HCT116 (cell line): ENCODE results near the gene ERC2. TPM values are rescaled to one million over a fixed set of nuclear protein-coding genes. Genes with fewer than 3 reads are reported as not detected.

ENCODE experiments used
- ATAC-seq: fragments of 200-7000 bp; cut with Tn5 transposase; 2 replicates; pipeline ENCODE4 v1.9.1; 2020; ENCODE audit warnings: mild to moderate bottlenecking, moderate library complexity
- BruUV-seq: library from RNA; stranded (reverse); fragments of 400-500 nt; replicated peaks from 2 replicates; lab custom pipeline; 2021; lab: Mats Ljungman, UMichigan
- CTCF ChIA-PET: fragments of 300-600 bp; sonication (Branson Sonifier 250); formaldehyde crosslinking; loops from one replicate; lab custom pipeline; 2021; ENCODE audit warnings: antibody characterized with exemption; lab: Charles Lee
- POLR2A ChIA-PET: fragments of 300-600, 350-600 bp; sonication (Branson Sonifier 250); formaldehyde crosslinking; loops from one replicate; lab custom pipeline; 2021; ENCODE audit warnings: antibody characterized with exemption; lab: Charles Lee
- RAD21 ChIA-PET, 2 experiments: fragments of 300-600 bp; sonication (Branson Sonifier 250); formaldehyde crosslinking; loops; one replicate each; lab custom pipeline; 2023; ENCODE audit warnings: low total read pairs in 2 of 2; ENCODE audit not compliant: uncharacterized antibody in 2 of 2, unreplicated experiment in 2 of 2, low non-redundant PET in 1 of 2; lab: Charles Lee
- DNase-seq: peaks from one replicate; pipeline ENCODE4 v3.0.0-alpha.2; 2010; ENCODE audit warnings: low read depth, low spot score
- H2AFZ ChIP-seq: fragments of 200-600 bp; shearing (Covaris generic), sonication (generic); 2 replicates; pipeline ENCODE4 v1.6.1; 2017; ENCODE audit warnings: low read depth, mixed run types, mixed read lengths, antibody characterized with exemption, low read length; ENCODE audit not compliant: poor library complexity, severe bottlenecking
- H3K27ac ChIP-seq: 2 replicates; pipeline ENCODE4 v1.5.1; 2012; ENCODE audit warnings: low read depth, low read length
- H3K27me3 ChIP-seq: fragments of 200-600 bp; sonication (generic); 2 replicates; pipeline ENCODE4 v1.6.1; 2016; ENCODE audit warnings: mixed run types, low read length, mixed read lengths; ENCODE audit not compliant: insufficient read depth
- H3K36me3 ChIP-seq, 2 experiments: fragments of 200-500 bp in 1 of 2; fragments of 200-600 bp in 1 of 2; sonication (Bioruptor generic) in 1 of 2; sonication (generic) in 1 of 2; 2 replicates each; pipeline versions ENCODE4 v1.5.1 to v1.6.1; 2014 to 2016; ENCODE audit warnings: low read length in 2 of 2, inconsistent platforms in 1 of 2, mixed read lengths in 1 of 2, mixed run types in 1 of 2; ENCODE audit not compliant: insufficient read depth in 2 of 2, control insufficient read depth in 1 of 2
- H3K4me1 ChIP-seq, 2 experiments: fragments of 200-600 bp in 1 of 2; sonication (generic) in 1 of 2; 2 replicates each; pipeline versions ENCODE4 v1.5.1 to v1.6.1; 2012 to 2017; ENCODE audit warnings: low read length in 2 of 2, inconsistent platforms in 1 of 2, mild to moderate bottlenecking in 1 of 2, mixed read lengths in 1 of 2, mixed run types in 1 of 2, moderate library complexity in 1 of 2; ENCODE audit not compliant: insufficient read depth in 2 of 2, control insufficient read depth in 1 of 2
- H3K4me2 ChIP-seq: fragments of 200-600 bp; sonication (generic); 2 replicates; pipeline ENCODE4 v1.6.1; 2017; ENCODE audit warnings: mixed run types, low read length, mixed read lengths
- H3K4me3 ChIP-seq, 2 experiments: fragments of 200-600 bp in 1 of 2; sonication (generic) in 1 of 2; replicated peaks in 1 of 2; 2 replicates each; pipeline ENCODE4 v1.5.1; 2011 to 2016; ENCODE audit warnings: low read length in 2 of 2, control low read depth in 1 of 2, low read depth in 1 of 2, mild to moderate bottlenecking in 1 of 2, mixed read lengths in 1 of 2, mixed run types in 1 of 2
- H3K79me2 ChIP-seq: fragments of 200-600 bp; sonication (generic); 2 replicates; pipeline ENCODE4 v1.6.1; 2017; ENCODE audit warnings: mild to moderate bottlenecking, mixed run types, low read length, moderate library complexity, mixed read lengths; ENCODE audit not compliant: insufficient read depth
- H3K9ac ChIP-seq: fragments of 200-600 bp; sonication (generic); 2 replicates; pipeline ENCODE4 v1.6.1; 2016; ENCODE audit warnings: low read length, mixed read lengths
- H3K9me2 ChIP-seq: fragments of 200-600 bp; sonication (generic), shearing (Covaris generic); 2 replicates; pipeline ENCODE4 v1.6.1; 2017; ENCODE audit warnings: mixed run types, mild to moderate bottlenecking, moderate library complexity; ENCODE audit not compliant: insufficient read depth
- H3K9me3 ChIP-seq, 2 experiments: fragments of 200-500 bp in 1 of 2; fragments of 200-600 bp in 1 of 2; sonication (Bioruptor generic) in 1 of 2; sonication (generic) in 1 of 2; 2 replicates each; pipeline ENCODE4 v1.6.1; 2014 to 2017; ENCODE audit warnings: low read length in 2 of 2, mixed read lengths in 2 of 2, inconsistent platforms in 1 of 2, low read depth in 1 of 2, mild to moderate bottlenecking in 1 of 2, mixed run types in 1 of 2, moderate library complexity in 1 of 2; ENCODE audit not compliant: control insufficient read depth in 1 of 2, insufficient read depth in 1 of 2
- H4K20me1 ChIP-seq: fragments of 200-600 bp; sonication (generic), shearing (Covaris generic); 2 replicates; pipeline ENCODE4 v1.6.1; 2017; ENCODE audit warnings: mixed run types, mild to moderate bottlenecking, moderate library complexity; ENCODE audit not compliant: insufficient read depth
- ATF3 ChIP-seq: IDR thresholded peaks from 2 replicates; pipeline ENCODE4 v1.6.1; 2012
- CBX3 ChIP-seq: IDR thresholded peaks from 2 replicates; pipeline ENCODE4 v1.6.1; 2012; ENCODE audit warnings: low read depth
- CEBPB ChIP-seq: IDR thresholded peaks from 2 replicates; pipeline ENCODE4 v1.6.1; 2012; ENCODE audit warnings: low read depth
- CTCF ChIP-seq, 3 experiments: fragments of 200-600 bp in 1 of 3; sonication (generic) in 1 of 3; IDR thresholded peaks in 2 of 3; conservative IDR thresholded peaks in 1 of 3; 2 replicates each; pipeline ENCODE4 v1.5.1; 2012 to 2017; ENCODE audit warnings: low read depth in 2 of 3, low read length in 2 of 3, antibody characterized with exemption in 1 of 3, borderline replicate concordance in 1 of 3, control low read depth in 1 of 3, mild to moderate bottlenecking in 1 of 3, mixed read lengths in 1 of 3, mixed run types in 1 of 3, moderate library complexity in 1 of 3; ENCODE audit not compliant: insufficient read depth in 1 of 3
- EGR1 ChIP-seq: IDR thresholded peaks from 2 replicates; pipeline ENCODE4 v1.6.1; 2012; ENCODE audit warnings: low read depth
- ELF1 ChIP-seq: IDR thresholded peaks from 2 replicates; pipeline ENCODE4 v1.6.1; 2012; ENCODE audit warnings: low read depth, borderline replicate concordance
- EZH2 ChIP-seq: fragments of 200-600 bp; sonication (generic); IDR thresholded peaks from 2 replicates; pipeline ENCODE4 v1.6.1; 2017; ENCODE audit warnings: antibody characterized with exemption, mixed run types
- JUND ChIP-seq: IDR thresholded peaks from 2 replicates; pipeline ENCODE4 v1.6.1; 2012
- RAD21 ChIP-seq: IDR thresholded peaks from 2 replicates; pipeline ENCODE4 v1.6.1; 2012; ENCODE audit warnings: low read depth, mild to moderate bottlenecking
- SIN3A ChIP-seq: IDR thresholded peaks from 2 replicates; pipeline ENCODE4 v1.6.1; 2012; ENCODE audit warnings: low read depth
- SP1 ChIP-seq: IDR thresholded peaks from 2 replicates; pipeline ENCODE4 v1.6.1; 2012; ENCODE audit warnings: low read depth
- TCF7L2 ChIP-seq: IDR thresholded peaks from 2 replicates; pipeline ENCODE4 v1.7.0; 2011; ENCODE audit warnings: borderline replicate concordance, inconsistent platforms; ENCODE audit not compliant: insufficient read depth, insufficient read length; ENCODE audit errors: extremely low read depth
- YY1 ChIP-seq: IDR thresholded peaks from 2 replicates; pipeline ENCODE4 v1.6.1; 2011; ENCODE audit warnings: low read length, low read depth, moderate library complexity, mild to moderate bottlenecking; ENCODE audit not compliant: insufficient replicate concordance; ENCODE audit errors: extremely low read depth
- ZBTB33 ChIP-seq: IDR thresholded peaks from 2 replicates; pipeline ENCODE4 v1.6.1; 2011; ENCODE audit warnings: mild to moderate bottlenecking, low read length, moderate library complexity; ENCODE audit not compliant: insufficient replicate concordance; ENCODE audit errors: extremely low read depth
- ZFX ChIP-seq: fragments of 450-650 bp; IDR thresholded peaks from 2 replicates; pipeline ENCODE4 v1.6.1; 2017
- intact Hi-C: fragments of 100-400 bp; cut with micrococcal nuclease; formaldehyde crosslinking; loops from 2 replicates; pipeline ENCODE4 v1.10.0; 2022
- total RNA-seq: library from RNA; stranded (reverse); gene quantifications from one replicate; pipeline ENCODE4 v1.2.1, GENCODE V29; 2021; ENCODE audit not compliant: unreplicated experiment

Gene ERC2
- total RNA-seq, 1 experiment from 2014 or later, result not detected

GRCh38 chr3:55942868-55943267, 525.4 kb downstream of the ERC2 start:
- RAD21 ChIA-PET, result no interaction called here
- no peak for ATAC-seq
- Histone ChIP-seq H3K4me3 (no peak overlapping the region), H3K9ac (no peak overlapping the region), H2AFZ (no peak overlapping the region), H3K9me3 (no peaks in the 10 kb centered on the region; a peak in 1 of 4 replicates), H3K79me2 (no peaks in the 10 kb centered on the region), H4K20me1 (no peaks in the 10 kb centered on the region), H3K4me2 (no peak overlapping the region), H3K4me1 (no peaks in the 10 kb centered on the region), H3K36me3 (no peaks in the 10 kb centered on the region), H3K9me2 (no peaks in the 10 kb centered on the region), H3K27ac (no peak overlapping the region), H3K27me3 (no peaks in the 10 kb centered on the region)
- no TSS peak for BruUV-seq
- CTCF ChIA-PET, result no interaction called here
- TF ChIP-seq EZH2, result no peak
- TF ChIP-seq SIN3A, result no peak
- no peak for TF ChIP-seq SP1
- no peak for TF ChIP-seq RAD21
- no peak for TF ChIP-seq JUND
- no peak for TF ChIP-seq CBX3
- POLR2A ChIA-PET, result no interaction called here
- no peak for DNase-seq
- intact Hi-C loops, result no loop called here

GRCh38 chr3:55939287-55939686, 529.0 kb downstream of the ERC2 start:
- Histone ChIP-seq H3K27me3 (no peaks in the 10 kb centered on the region), H4K20me1 (no peaks in the 10 kb centered on the region), H3K4me2 (no peak overlapping the region), H3K79me2 (no peaks in the 10 kb centered on the region), H3K27ac (no peak overlapping the region), H3K4me1 (no peaks in the 10 kb centered on the region), H3K4me3 (no peak overlapping the region), H3K9me2 (no peaks in the 10 kb centered on the region), H2AFZ (no peak overlapping the region), H3K9ac (no peak overlapping the region), H3K9me3 (no peaks in the 10 kb centered on the region), H3K36me3 (no peaks in the 10 kb centered on the region)
- no TSS peak for BruUV-seq
- ATAC-seq (no peak), DNase-seq (no peak)
- ChIA-PET RAD21 (no interaction called here), CTCF (no interaction called here), POLR2A (no interaction called here)
- TF ChIP-seq CEBPB (no peak), EGR1 (no peak), ATF3 (no peak), RAD21 (no peak), TCF7L2 (no peak), ZBTB33 (no peak), YY1 (no peak), ZFX (no peak), SIN3A (no peak), ELF1 (no peak), CTCF (IDR thresholded peaks at IDR 0.05 in 2 of 3, conservative IDR thresholded peaks at IDR 0.05 in 1 of 3; ENCODE audit: borderline replicate concordance in 1 of 3, insufficient read depth in 1 of 3, low read depth in 2 of 3, low read length in 2 of 3) (no peak)
- intact Hi-C loops, result no loop called here
